ENCODE results near the gene NFX1.

- TF ChIP-seq, protein P1, sequence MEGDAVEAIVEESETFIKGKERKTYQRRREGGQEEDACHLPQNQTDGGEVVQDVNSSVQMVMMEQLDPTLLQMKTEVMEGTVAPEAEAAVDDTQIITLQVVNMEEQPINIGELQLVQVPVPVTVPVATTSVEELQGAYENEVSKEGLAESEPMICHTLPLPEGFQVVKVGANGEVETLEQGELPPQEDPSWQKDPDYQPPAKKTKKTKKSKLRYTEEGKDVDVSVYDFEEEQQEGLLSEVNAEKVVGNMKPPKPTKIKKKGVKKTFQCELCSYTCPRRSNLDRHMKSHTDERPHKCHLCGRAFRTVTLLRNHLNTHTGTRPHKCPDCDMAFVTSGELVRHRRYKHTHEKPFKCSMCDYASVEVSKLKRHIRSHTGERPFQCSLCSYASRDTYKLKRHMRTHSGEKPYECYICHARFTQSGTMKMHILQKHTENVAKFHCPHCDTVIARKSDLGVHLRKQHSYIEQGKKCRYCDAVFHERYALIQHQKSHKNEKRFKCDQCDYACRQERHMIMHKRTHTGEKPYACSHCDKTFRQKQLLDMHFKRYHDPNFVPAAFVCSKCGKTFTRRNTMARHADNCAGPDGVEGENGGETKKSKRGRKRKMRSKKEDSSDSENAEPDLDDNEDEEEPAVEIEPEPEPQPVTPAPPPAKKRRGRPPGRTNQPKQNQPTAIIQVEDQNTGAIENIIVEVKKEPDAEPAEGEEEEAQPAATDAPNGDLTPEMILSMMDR (IDR thresholded peaks at IDR 0.05) = no peak
- TF ChIP-seq EZH2 (IDR thresholded peaks at IDR 0.05) = no peak
Measured at GRCh38 chr9:33404788-33405362, 114.6 kb downstream of the NFX1 start.
